Karpas-422 (cell line): ENCODE data around the gene OMP. TPM values are rescaled to one million over a fixed set of nuclear protein-coding genes. Genes with fewer than 3 reads are reported as not detected.

Experiments used
- DNase-seq: peaks from one replicate; pipeline ENCODE4 v3.0.0-alpha.2; 2015
- H2AFZ ChIP-seq: fragments of 200-600 bp; sonication (generic); 2 replicates; pipeline ENCODE4 v1.6.1; 2014; ENCODE audit warnings: antibody characterized with exemption, low read length, mixed read lengths
- H3K27ac ChIP-seq: fragments of 200-600 bp; sonication (generic); 2 replicates; pipeline ENCODE4 v1.5.1; 2014; ENCODE audit warnings: mild to moderate bottlenecking, low read length, moderate library complexity
- H3K27me3 ChIP-seq: fragments of 200-600 bp; sonication (generic); 2 replicates; pipeline ENCODE4 v1.6.1; 2014; ENCODE audit warnings: low read length, mixed read lengths
- H3K36me3 ChIP-seq: fragments of 200-600 bp; sonication (generic); 2 replicates; pipeline ENCODE4 v1.6.1; 2014; ENCODE audit warnings: low read length, mixed read lengths; ENCODE audit not compliant: insufficient read depth
- H3K4me1 ChIP-seq: fragments of 200-600 bp; sonication (generic); 2 replicates; pipeline ENCODE4 v1.6.1; 2014; ENCODE audit warnings: mild to moderate bottlenecking, low read length, mixed read lengths
- H3K4me2 ChIP-seq: fragments of 200-600 bp; sonication (generic); 2 replicates; pipeline ENCODE4 v1.6.1; 2014; ENCODE audit warnings: low read length, low read depth, mild to moderate bottlenecking; ENCODE audit not compliant: poor library complexity, severe bottlenecking
- H3K4me3 ChIP-seq: fragments of 200-600 bp; sonication (generic); 2 replicates; pipeline ENCODE4 v1.5.1; 2014; ENCODE audit warnings: mild to moderate bottlenecking, antibody characterized with exemption, low read length, mixed read lengths
- H3K79me2 ChIP-seq: fragments of 200-600 bp; sonication (generic); 2 replicates; pipeline ENCODE4 v1.6.1; 2014; ENCODE audit warnings: mild to moderate bottlenecking, low read length, mixed read lengths
- H3K9ac ChIP-seq: fragments of 200-600 bp; sonication (generic); 2 replicates; pipeline ENCODE4 v1.6.0; 2014; ENCODE audit warnings: low read length
- H3K9me2 ChIP-seq: fragments of 200-600 bp; sonication (generic), shearing (Covaris generic); replicated peaks from 2 replicates; pipeline ENCODE4 v1.6.0; 2014; ENCODE audit warnings: mild to moderate bottlenecking, low read length, moderate library complexity; ENCODE audit not compliant: insufficient read depth
- H3K9me3 ChIP-seq: fragments of 300-700, 200-600 bp; sonication (generic); 2 replicates; pipeline ENCODE4 v1.6.1; 2014; ENCODE audit warnings: low read length, mixed read lengths
- H4K20me1 ChIP-seq: fragments of 200-600 bp; sonication (generic); 2 replicates; pipeline ENCODE4 v1.6.1; 2014; ENCODE audit warnings: mild to moderate bottlenecking, antibody characterized with exemption, low read length, low read depth; ENCODE audit not compliant: insufficient read depth
- total RNA-seq: library from RNA; depleted of rRNA; stranded (reverse); fragments of >200 nt; shearing (Covaris generic); gene quantifications from 2 replicates; pipeline ENCODE4 v1.2.3, GENCODE V29; 2014; ENCODE audit warnings: low replicate concordance

Gene OMP
- total RNA-seq, 1 experiment from 2014 or later, result not detected

DNA sequence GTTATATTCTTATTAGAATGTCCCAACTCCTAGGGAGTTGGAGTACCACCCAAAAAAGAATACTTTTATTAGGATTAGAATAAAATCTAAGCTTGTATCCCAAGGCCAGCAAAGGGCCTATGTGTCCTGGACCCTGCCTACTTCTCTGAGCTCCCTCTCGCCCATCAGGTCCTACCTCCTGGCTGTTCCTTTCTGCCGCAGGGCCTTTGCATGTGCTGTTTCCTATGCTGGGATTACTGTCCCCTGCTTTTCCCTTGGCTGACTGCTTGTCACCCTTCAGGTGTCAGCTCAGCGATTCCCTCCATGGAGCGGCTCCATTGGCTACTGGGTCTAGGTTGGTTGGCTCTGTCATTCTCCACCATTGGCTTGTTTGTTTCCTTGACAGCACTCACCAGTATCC, 38.8 kb downstream of the OMP start:
- H3K4me2 ChIP-seq, result no peak overlapping the region
- no peaks in the 10 kb centered on the region for H3K4me1 ChIP-seq
- DNase-seq, result no peak

DNA sequence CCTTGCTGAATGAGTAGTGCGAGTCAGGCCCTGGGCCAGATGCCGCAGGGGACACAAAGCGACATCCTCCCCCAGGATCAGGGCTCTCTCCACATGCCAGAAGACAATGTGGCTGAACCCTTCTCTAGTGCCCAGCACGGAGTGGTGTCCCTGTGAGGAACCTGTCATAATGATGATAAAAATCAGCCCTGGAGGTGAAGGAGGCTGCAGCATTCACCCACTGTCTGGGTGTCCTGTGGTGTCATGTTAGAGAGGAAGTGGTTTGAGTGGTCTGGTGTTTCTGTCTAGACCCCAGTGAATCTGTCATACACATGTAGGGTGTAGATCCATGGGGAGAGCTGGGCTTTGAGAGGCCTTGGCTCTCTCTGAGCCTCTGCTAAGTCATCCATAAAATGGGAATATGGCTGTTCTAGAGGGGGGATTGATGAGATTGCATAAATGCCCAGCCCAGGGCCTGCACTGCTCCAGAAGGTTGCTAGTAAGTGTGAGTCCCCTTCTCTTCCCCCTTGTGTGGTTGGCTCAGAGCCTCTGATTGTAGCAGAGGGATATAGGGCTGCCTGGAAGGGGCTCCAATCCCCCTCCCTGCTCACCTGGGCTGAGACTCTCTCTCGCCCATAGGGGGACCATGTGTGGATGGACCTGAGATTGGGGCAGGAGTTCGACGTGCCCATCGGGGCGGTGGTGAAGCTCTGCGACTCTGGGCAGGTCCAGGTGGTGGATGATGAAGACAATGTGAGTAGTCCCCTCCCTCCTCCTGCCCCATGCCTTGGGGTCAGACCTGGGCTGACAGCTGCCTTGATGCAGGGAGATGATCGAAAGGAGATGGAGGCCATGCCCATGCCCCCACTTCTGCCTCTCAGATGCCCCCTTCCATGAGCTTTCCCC, 39.7 kb downstream of the OMP start:
- no peak overlapping the region for H3K27ac ChIP-seq
- no peaks in the 10 kb centered on the region for H3K36me3 ChIP-seq
- no peaks in the 10 kb centered on the region for H3K79me2 ChIP-seq
- no peak overlapping the region for H3K4me2 ChIP-seq
- no peak overlapping the region for H3K9ac ChIP-seq
- no peaks in the 10 kb centered on the region for H3K27me3 ChIP-seq
- H3K9me3 ChIP-seq, result no peaks in the 10 kb centered on the region
- no peak overlapping the region for H2AFZ ChIP-seq
- H3K9me2 ChIP-seq, result no peaks in the 10 kb centered on the region
- H3K4me1 ChIP-seq, result no peaks in the 10 kb centered on the region
- no peak for DNase-seq
- no peak overlapping the region for H3K4me3 ChIP-seq
- no peaks in the 10 kb centered on the region for H4K20me1 ChIP-seq

More for the DNA sequence above, 38.8 kb downstream of the OMP start:
- Histone ChIP-seq H3K9me2 (no peaks in the 10 kb centered on the region), H3K9ac (no peak overlapping the region), H3K79me2 (no peaks in the 10 kb centered on the region), H3K9me3 (no peaks in the 10 kb centered on the region), H3K36me3 (no peaks in the 10 kb centered on the region), H4K20me1 (no peaks in the 10 kb centered on the region), H3K27ac (no peak overlapping the region), H3K27me3 (no peaks in the 10 kb centered on the region), H2AFZ (no peak overlapping the region), H3K4me3 (no peak overlapping the region)

- no peaks in the 10 kb centered on the region for H3K9me2 ChIP-seq
- no peaks in the 10 kb centered on the region for H3K4me1 ChIP-seq
- no peak overlapping the region for H3K9ac ChIP-seq
- H3K27ac ChIP-seq, result no peak overlapping the region
- no peaks in the 10 kb centered on the region for H3K79me2 ChIP-seq
- no peak overlapping the region for H3K4me3 ChIP-seq
- H3K9me3 ChIP-seq, result no peaks in the 10 kb centered on the region
- no peak for DNase-seq
- H4K20me1 ChIP-seq, result no peaks in the 10 kb centered on the region
- H2AFZ ChIP-seq, result no peak overlapping the region
- H3K27me3 ChIP-seq, result no peaks in the 10 kb centered on the region
- no peaks in the 10 kb centered on the region for H3K36me3 ChIP-seq
- H3K4me2 ChIP-seq, result no peak overlapping the region
These were observed 40.9 kb downstream of the OMP start for GRCh38 chr11:77143405-77144020.

DNA sequence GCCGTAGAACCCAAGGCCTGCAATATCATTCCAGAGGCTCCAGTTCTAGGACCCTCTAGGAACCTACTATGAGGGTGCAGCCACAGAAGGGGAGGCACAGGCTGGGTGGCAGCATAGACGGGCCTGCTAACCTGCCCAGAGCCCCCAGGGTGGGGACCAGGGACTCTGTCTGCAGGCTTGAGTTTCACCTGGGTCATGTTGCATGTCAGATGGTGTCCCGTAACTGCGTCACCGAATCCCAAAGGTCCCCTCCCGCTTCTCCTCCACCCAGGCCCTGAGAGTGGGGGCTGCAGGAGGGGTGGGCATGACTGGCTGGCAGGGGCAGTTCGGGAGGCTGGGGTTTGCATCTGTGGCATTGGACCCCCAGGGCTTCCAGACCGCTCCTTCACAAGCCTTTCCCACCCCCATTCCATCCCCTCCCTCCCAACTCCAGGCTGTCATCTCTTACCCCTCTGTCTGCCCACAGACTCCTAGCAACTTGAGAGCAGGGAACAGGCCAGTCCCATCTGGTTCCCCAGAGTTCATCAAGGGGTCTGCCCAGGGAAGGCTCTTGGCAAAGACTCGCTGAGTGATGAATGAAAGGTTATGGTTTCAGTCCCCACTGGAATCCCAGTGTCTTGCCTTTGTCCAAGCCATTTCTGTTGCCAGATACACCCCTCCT, 41.7 kb downstream of the OMP start:
- Histone ChIP-seq H3K9me3 (no peaks in the 10 kb centered on the region), H3K9me2 (no peaks in the 10 kb centered on the region), H3K4me2 (no peak overlapping the region), H3K79me2 (no peaks in the 10 kb centered on the region), H3K4me3 (no peak overlapping the region), H3K27ac (no peak overlapping the region), H3K9ac (no peak overlapping the region), H3K27me3 (no peaks in the 10 kb centered on the region), H2AFZ (no peak overlapping the region), H3K4me1 (no peaks in the 10 kb centered on the region), H4K20me1 (no peaks in the 10 kb centered on the region), H3K36me3 (no peaks in the 10 kb centered on the region)
- DNase-seq, result no peak

DNA sequence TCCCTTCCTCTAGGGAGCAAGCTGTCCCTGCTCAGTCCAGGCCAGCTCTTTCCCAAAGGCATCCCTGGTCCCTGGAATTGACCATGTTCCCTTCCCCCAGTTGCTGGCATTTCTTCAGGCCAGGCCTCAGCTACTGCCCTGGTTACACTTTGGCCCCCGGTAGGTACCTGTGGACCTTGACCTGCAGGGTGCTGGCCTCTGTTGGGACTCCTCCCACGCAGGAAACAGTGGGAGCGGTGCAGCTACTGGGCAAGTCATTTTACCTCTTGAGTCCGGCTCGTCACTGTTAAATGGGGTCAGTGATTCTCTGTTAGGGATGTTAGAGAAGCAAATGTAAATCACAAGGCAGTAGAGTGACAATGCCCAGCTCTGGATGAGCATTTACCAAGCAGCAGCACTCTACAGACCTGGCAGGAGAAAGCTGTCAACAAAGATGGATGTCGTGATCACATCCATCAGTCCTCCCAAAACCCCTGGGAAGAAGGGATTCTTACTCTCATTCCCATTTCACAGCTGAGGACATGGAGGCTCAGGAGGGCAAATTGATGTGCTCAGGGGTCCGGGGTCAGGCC, 42.3 kb downstream of the OMP start:
- no peaks in the 10 kb centered on the region for H3K79me2 ChIP-seq
- H4K20me1 ChIP-seq, result no peaks in the 10 kb centered on the region
- H2AFZ ChIP-seq, result no peak overlapping the region
- no peak overlapping the region for H3K4me3 ChIP-seq
- H3K9me2 ChIP-seq, result no peaks in the 10 kb centered on the region
- H3K9me3 ChIP-seq, result no peaks in the 10 kb centered on the region
- H3K27ac ChIP-seq, result no peak overlapping the region
- H3K36me3 ChIP-seq, result no peaks in the 10 kb centered on the region
- no peak overlapping the region for H3K9ac ChIP-seq
- no peaks in the 10 kb centered on the region for H3K27me3 ChIP-seq
- DNase-seq, result no peak
- H3K4me1 ChIP-seq, result no peaks in the 10 kb centered on the region
- no peak overlapping the region for H3K4me2 ChIP-seq

- Histone ChIP-seq H3K9me2 (no peaks in the 10 kb centered on the region), H3K9me3 (no peaks in the 10 kb centered on the region), H2AFZ (no peak overlapping the region), H3K79me2 (no peaks in the 10 kb centered on the region), H3K36me3 (no peaks in the 10 kb centered on the region), H3K27ac (no peak overlapping the region), H4K20me1 (no peaks in the 10 kb centered on the region), H3K4me2 (no peak overlapping the region), H3K4me3 (no peak overlapping the region), H3K27me3 (no peaks in the 10 kb centered on the region), H3K4me1 (no peaks in the 10 kb centered on the region), H3K9ac (no peak overlapping the region)
- DNase-seq, result no peak
These were observed 43.8 kb downstream of the OMP start for GRCh38 chr11:77146261-77147035.

DNA sequence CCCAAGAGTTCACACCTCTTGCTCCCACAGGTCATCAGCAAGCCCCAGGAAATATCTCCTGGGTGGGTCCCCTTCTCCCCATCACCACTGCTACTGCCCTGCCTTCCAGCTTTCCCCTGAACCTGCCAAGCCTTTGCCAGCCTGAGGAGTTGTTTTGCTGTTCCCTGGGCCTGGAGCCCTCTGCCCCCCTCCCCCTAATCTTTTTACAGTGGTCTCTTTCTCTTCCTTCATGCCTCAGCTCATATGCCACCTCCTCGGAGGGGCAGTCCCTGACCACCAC, 44.3 kb downstream of the OMP start:
- H3K9ac ChIP-seq, result no peak overlapping the region
- H4K20me1 ChIP-seq, result no peaks in the 10 kb centered on the region
- DNase-seq, result no peak
- no peak overlapping the region for H2AFZ ChIP-seq
- H3K4me2 ChIP-seq, result no peak overlapping the region
- H3K9me2 ChIP-seq, result no peaks in the 10 kb centered on the region
- H3K36me3 ChIP-seq, result no peaks in the 10 kb centered on the region
- no peak overlapping the region for H3K27ac ChIP-seq
- H3K27me3 ChIP-seq, result no peaks in the 10 kb centered on the region
- no peak overlapping the region for H3K4me3 ChIP-seq
- H3K79me2 ChIP-seq, result no peaks in the 10 kb centered on the region
- H3K9me3 ChIP-seq, result no peaks in the 10 kb centered on the region
- no peaks in the 10 kb centered on the region for H3K4me1 ChIP-seq
